HepG2 (cell line): ENCODE data around the gene RRAD. TPM values are rescaled to one million over a fixed set of nuclear protein-coding genes. Genes with fewer than 3 reads are reported as not detected.

Source experiments
- HCFC1 ChIP-seq: fragments of 150-350 bp; IDR thresholded peaks from 2 replicates; pipeline ENCODE4 v1.6.1; 2014; ENCODE audit warnings: low read depth, low read length
- HIVEP1 ChIP-seq: sonication (generic); formaldehyde crosslinking; IDR thresholded peaks from 2 replicates; pipeline ENCODE4 v1.4.0; 2020; ENCODE audit warnings: mild to moderate bottlenecking, missing genetic modification reagents
- MLLT10 ChIP-seq: sonication (generic); formaldehyde crosslinking; IDR thresholded peaks from 2 replicates; pipeline ENCODE4 v1.4.0; 2020; ENCODE audit warnings: missing genetic modification reagents
- MZF1 ChIP-seq: sonication (generic); formaldehyde crosslinking; IDR thresholded peaks from 2 replicates; pipeline ENCODE4 v1.8.1; 2023; ENCODE audit warnings: mild to moderate bottlenecking, missing genetic modification reagents, borderline replicate concordance
- NFKBIZ ChIP-seq: IDR thresholded peaks from 2 replicates; pipeline ENCODE4 v1.6.1; 2018; ENCODE audit warnings: missing genetic modification reagents, missing compliant biosample characterization
- PAX8 ChIP-seq: sonication (generic); formaldehyde crosslinking; IDR thresholded peaks from 2 replicates; pipeline ENCODE4 v1.8.0; 2022; ENCODE audit warnings: mild to moderate bottlenecking, missing genetic modification reagents, borderline replicate concordance
- PHF8 ChIP-seq: sonication (generic); formaldehyde crosslinking; IDR thresholded peaks from 2 replicates; pipeline ENCODE4 v1.5.0; 2020; ENCODE audit warnings: missing genetic modification reagents
- ZNF101 ChIP-seq: sonication (generic); formaldehyde crosslinking; IDR thresholded peaks from 2 replicates; pipeline ENCODE4 v1.4.0; 2020; ENCODE audit warnings: mild to moderate bottlenecking, low read depth, missing genetic modification reagents, borderline replicate concordance
- ZNF317 ChIP-seq: sonication (generic); formaldehyde crosslinking; IDR thresholded peaks from 2 replicates; pipeline ENCODE4 v1.5.0; 2020; ENCODE audit warnings: mild to moderate bottlenecking, missing genetic modification reagents
- polyA plus RNA-seq, 8 experiments: library from polyadenylated mRNA; depleted of rRNA in 3 of 8; stranded (reverse) in 7 of 8; unstranded in 1 of 8; fragments of >200 nt; fragmentation: Illumina TruSeq in 4 of 8; extraction: Trizol in 4 of 8; gene quantifications; 2 replicates each; pipeline versions ENCODE4 v1.2.1 to v1.2.3, GENCODE V29; 2011 to 2016; ENCODE audit warnings: low read depth in 4 of 8, missing spikeins in 1 of 8, mixed read lengths in 1 of 8; ENCODE audit not compliant: insufficient read depth in 1 of 8
- total RNA-seq, 5 experiments: library from RNA; depleted of rRNA; stranded (reverse); fragments of >200 nt; fragmentation: Illumina TruSeq; extraction: Trizol; gene quantifications; 2 replicates each; pipeline ENCODE4 v1.2.3, GENCODE V29; 2016; ENCODE audit warnings: low read depth in 1 of 5
- TF ChIP-seq, protein P1 (sequence below): sonication (generic); formaldehyde crosslinking; IDR thresholded peaks from 2 replicates; pipeline ENCODE4 v1.5.0; 2020; ENCODE audit warnings: missing genetic modification reagents, mild to moderate bottlenecking, borderline replicate concordance
- TF ChIP-seq, protein P2 (sequence below): sonication (generic); formaldehyde crosslinking; IDR thresholded peaks from 2 replicates; pipeline ENCODE4 v1.4.0; 2020; ENCODE audit warnings: missing genetic modification reagents, borderline replicate concordance
- TF ChIP-seq, protein P3 (sequence below): sonication (generic); formaldehyde crosslinking; IDR thresholded peaks from 2 replicates; pipeline ENCODE4 v1.4.0; 2020; ENCODE audit warnings: mild to moderate bottlenecking, low read depth, missing genetic modification reagents
- TF ChIP-seq, protein P4 (sequence below): IDR thresholded peaks from 2 replicates; pipeline ENCODE4 v1.6.1; 2016; ENCODE audit warnings: control low read depth
- TF ChIP-seq, protein P5 (sequence below), 2 experiments: IDR thresholded peaks; 2 replicates each; pipeline ENCODE4 v1.6.1; 2011 to 2012; ENCODE audit warnings: low read length in 2 of 2, borderline replicate concordance in 1 of 2, low read depth in 1 of 2, mild to moderate bottlenecking in 1 of 2, moderate library complexity in 1 of 2
- TF ChIP-seq, protein P6 (sequence below): sonication (generic); formaldehyde crosslinking; IDR thresholded peaks from 2 replicates; pipeline ENCODE4 v1.4.0; 2020; ENCODE audit warnings: missing genetic modification reagents; ENCODE audit errors: not compliant biosample characterization

Gene RRAD
- total and polyA plus RNA-seq, 2 of the 13 experiments (the other 11 are each of a cell fraction or from before 2014, with no cell fraction given) = 0.80 to 1.1 TPM

DNA sequence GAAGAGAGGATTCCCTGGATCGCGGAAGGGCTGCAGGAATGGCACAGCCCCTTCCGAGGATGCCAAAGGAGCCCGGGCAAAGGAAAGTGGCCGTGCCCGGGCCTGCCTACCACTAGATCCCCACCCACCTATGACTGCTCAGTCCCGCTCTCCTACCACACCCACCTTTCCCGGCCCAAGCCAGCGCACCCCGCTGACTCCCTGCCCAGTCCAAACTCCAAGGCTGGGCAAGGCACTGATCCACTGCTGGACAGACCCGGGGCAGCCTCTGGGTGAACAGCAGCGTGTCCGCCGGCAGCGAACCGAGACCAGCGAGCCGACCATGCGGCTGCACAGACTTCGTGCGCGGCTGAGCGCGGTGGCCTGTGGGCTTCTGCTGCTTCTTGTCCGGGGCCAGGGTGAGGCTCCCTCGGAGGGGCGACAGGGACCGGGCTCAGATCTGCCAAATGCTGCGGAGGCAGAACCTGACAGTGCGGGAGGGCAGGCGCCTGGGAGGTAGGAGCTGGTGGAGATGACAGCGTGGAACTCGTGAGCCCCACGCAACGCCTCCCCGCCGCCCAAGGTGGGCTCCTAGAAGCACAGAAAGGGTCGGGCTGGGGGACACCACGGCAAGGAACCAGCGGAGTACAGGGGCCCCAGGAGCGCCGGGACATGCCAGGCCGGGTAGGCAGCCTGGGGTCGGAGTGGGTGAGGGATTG, 10.1 kb upstream of the RRAD start, which contains the start of gene CES2 (continued):
- TF ChIP-seq, protein P1, sequence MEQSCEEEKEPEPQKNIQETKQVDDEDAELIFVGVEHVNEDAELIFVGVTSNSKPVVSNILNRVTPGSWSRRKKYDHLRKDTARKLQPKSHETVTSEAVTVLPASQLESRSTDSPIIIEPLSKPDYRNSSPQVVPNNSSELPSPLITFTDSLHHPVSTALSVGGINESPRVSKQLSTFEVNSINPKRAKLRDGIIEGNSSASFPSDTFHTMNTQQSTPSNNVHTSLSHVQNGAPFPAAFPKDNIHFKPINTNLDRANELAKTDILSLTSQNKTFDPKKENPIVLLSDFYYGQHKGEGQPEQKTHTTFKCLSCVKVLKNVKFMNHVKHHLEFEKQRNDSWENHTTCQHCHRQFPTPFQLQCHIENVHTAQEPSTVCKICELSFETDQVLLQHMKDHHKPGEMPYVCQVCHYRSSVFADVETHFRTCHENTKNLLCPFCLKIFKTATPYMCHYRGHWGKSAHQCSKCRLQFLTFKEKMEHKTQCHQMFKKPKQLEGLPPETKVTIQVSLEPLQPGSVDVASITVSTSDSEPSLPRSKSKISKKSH (CRISPR knock-in tag) = no peak; the same call in 1 of the 2 replicates
- TF ChIP-seq, protein P2, sequence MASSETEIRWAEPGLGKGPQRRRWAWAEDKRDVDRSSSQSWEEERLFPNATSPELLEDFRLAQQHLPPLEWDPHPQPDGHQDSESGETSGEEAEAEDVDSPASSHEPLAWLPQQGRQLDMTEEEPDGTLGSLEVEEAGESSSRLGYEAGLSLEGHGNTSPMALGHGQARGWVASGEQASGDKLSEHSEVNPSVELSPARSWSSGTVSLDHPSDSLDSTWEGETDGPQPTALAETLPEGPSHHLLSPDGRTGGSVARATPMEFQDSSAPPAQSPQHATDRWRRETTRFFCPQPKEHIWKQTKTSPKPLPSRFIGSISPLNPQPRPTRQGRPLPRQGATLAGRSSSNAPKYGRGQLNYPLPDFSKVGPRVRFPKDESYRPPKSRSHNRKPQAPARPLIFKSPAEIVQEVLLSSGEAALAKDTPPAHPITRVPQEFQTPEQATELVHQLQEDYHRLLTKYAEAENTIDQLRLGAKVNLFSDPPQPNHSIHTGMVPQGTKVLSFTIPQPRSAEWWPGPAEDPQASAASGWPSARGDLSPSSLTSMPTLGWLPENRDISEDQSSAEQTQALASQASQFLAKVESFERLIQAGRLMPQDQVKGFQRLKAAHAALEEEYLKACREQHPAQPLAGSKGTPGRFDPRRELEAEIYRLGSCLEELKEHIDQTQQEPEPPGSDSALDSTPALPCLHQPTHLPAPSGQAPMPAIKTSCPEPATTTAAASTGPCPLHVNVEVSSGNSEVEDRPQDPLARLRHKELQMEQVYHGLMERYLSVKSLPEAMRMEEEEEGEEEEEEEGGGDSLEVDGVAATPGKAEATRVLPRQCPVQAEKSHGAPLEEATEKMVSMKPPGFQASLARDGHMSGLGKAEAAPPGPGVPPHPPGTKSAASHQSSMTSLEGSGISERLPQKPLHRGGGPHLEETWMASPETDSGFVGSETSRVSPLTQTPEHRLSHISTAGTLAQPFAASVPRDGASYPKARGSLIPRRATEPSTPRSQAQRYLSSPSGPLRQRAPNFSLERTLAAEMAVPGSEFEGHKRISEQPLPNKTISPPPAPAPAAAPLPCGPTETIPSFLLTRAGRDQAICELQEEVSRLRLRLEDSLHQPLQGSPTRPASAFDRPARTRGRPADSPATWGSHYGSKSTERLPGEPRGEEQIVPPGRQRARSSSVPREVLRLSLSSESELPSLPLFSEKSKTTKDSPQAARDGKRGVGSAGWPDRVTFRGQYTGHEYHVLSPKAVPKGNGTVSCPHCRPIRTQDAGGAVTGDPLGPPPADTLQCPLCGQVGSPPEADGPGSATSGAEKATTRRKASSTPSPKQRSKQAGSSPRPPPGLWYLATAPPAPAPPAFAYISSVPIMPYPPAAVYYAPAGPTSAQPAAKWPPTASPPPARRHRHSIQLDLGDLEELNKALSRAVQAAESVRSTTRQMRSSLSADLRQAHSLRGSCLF = no peak
- TF ChIP-seq PAX8 (no peak), NFKBIZ (CRISPR knock-in tag) (no peak; the same call in 1 of the 2 replicates), HCFC1 (no peak), ZNF101 (CRISPR knock-in tag) (no peak), HIVEP1 (peak; percentile 80), MLLT10 (CRISPR knock-in tag) (peak; percentile 80; the same call in 1 of the 2 replicates), PHF8 (CRISPR knock-in tag) (peak; percentile 76), MZF1 (CRISPR knock-in tag) (no peak), ZNF317 (CRISPR knock-in tag) (peak; percentile 46; the same call in 1 of the 2 replicates)
- TF ChIP-seq, protein P3, sequence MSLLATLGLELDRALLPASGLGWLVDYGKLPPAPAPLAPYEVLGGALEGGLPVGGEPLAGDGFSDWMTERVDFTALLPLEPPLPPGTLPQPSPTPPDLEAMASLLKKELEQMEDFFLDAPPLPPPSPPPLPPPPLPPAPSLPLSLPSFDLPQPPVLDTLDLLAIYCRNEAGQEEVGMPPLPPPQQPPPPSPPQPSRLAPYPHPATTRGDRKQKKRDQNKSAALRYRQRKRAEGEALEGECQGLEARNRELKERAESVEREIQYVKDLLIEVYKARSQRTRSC (CRISPR knock-in tag) = no peak
- TF ChIP-seq, protein P4, sequence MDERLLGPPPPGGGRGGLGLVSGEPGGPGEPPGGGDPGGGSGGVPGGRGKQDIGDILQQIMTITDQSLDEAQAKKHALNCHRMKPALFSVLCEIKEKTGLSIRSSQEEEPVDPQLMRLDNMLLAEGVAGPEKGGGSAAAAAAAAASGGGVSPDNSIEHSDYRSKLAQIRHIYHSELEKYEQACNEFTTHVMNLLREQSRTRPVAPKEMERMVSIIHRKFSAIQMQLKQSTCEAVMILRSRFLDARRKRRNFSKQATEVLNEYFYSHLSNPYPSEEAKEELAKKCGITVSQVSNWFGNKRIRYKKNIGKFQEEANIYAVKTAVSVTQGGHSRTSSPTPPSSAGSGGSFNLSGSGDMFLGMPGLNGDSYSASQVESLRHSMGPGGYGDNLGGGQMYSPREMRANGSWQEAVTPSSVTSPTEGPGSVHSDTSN = no peak
- TF ChIP-seq, protein P5, sequence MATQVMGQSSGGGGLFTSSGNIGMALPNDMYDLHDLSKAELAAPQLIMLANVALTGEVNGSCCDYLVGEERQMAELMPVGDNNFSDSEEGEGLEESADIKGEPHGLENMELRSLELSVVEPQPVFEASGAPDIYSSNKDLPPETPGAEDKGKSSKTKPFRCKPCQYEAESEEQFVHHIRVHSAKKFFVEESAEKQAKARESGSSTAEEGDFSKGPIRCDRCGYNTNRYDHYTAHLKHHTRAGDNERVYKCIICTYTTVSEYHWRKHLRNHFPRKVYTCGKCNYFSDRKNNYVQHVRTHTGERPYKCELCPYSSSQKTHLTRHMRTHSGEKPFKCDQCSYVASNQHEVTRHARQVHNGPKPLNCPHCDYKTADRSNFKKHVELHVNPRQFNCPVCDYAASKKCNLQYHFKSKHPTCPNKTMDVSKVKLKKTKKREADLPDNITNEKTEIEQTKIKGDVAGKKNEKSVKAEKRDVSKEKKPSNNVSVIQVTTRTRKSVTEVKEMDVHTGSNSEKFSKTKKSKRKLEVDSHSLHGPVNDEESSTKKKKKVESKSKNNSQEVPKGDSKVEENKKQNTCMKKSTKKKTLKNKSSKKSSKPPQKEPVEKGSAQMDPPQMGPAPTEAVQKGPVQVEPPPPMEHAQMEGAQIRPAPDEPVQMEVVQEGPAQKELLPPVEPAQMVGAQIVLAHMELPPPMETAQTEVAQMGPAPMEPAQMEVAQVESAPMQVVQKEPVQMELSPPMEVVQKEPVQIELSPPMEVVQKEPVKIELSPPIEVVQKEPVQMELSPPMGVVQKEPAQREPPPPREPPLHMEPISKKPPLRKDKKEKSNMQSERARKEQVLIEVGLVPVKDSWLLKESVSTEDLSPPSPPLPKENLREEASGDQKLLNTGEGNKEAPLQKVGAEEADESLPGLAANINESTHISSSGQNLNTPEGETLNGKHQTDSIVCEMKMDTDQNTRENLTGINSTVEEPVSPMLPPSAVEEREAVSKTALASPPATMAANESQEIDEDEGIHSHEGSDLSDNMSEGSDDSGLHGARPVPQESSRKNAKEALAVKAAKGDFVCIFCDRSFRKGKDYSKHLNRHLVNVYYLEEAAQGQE (IDR thresholded peaks at IDR 0.05; ENCODE audit: borderline replicate concordance in 1 of 2, low read depth in 1 of 2, low read length in 2 of 2) = peak in 1 of 2 experiments; percentile 69; a peak in 2 of 4 replicates
- TF ChIP-seq, protein P6, sequence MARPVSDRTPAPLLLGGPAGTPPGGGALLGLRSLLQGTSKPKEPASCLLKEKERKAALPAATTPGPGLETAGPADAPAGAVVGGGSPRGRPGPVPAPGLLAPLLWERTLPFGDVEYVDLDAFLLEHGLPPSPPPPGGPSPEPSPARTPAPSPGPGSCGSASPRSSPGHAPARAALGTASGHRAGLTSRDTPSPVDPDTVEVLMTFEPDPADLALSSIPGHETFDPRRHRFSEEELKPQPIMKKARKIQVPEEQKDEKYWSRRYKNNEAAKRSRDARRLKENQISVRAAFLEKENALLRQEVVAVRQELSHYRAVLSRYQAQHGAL (CRISPR knock-in tag) = no peak
